Activated T-cell treated with anti-CD3 and anti-CD28 coated beads, Interleukin-2, amount 50 U/mL, for 4 hours (primary cell): ENCODE results near the gene CDK12. TPM values are rescaled to one million over a fixed set of nuclear protein-coding genes. Genes with fewer than 3 reads are reported as not detected.

Experiments used
- ATAC-seq, 2 donors: fragments of 200-7000 bp; cut with Tn5 transposase; one replicate each; pipeline ENCODE4 v1.10.0; 2021
- DNase-seq: peaks from one replicate; pipeline ENCODE4 v3.0.0-alpha.2; 2020
- H3K27me3 Mint-ChIP-seq: one replicate; pipeline ENCODE4 v1.8.0; 2021; ENCODE audit warnings: low read depth, mixed read lengths
- H3K36me3 Mint-ChIP-seq: one replicate; pipeline ENCODE4 v1.8.0; 2022; ENCODE audit warnings: mixed read lengths; ENCODE audit not compliant: insufficient read depth
- H3K4me1 Mint-ChIP-seq: one replicate; pipeline ENCODE4 v1.8.0; 2021; ENCODE audit warnings: low read depth, mixed read lengths
- H3K4me3 Mint-ChIP-seq: one replicate; pipeline ENCODE4 v1.8.0; 2021; ENCODE audit warnings: mild to moderate bottlenecking, moderate library complexity, mixed read lengths
- H3K9me3 Mint-ChIP-seq: one replicate; pipeline ENCODE4 v1.8.0; 2021; ENCODE audit warnings: mixed read lengths
- total RNA-seq, 3 donors: library from RNA; stranded (reverse); gene quantifications; one replicate each; pipeline ENCODE4 v1.2.1, GENCODE V29; 2021

Gene CDK12
- total RNA-seq, 3 donors from 2014 or later, result 94.8 to 99.7 (median 97.7) TPM

- peaks cover 27% of the 10 kb centered on the region for H3K36me3 Mint-ChIP-seq
- H3K4me3 Mint-ChIP-seq, result no peak overlapping the region
- H3K9me3 Mint-ChIP-seq, result no peaks in the 10 kb centered on the region
- DNase-seq (no peak), ATAC-seq (no peak)
- no peaks in the 10 kb centered on the region for H3K4me1 Mint-ChIP-seq
- no peaks in the 10 kb centered on the region for H3K27me3 Mint-ChIP-seq
These were observed 87.4 kb downstream of the CDK12 start for GRCh38 chr17:39548494-39549225.

- no peaks in the 10 kb centered on the region for H3K27me3 Mint-ChIP-seq
- H3K36me3 Mint-ChIP-seq, result peaks cover 31% of the 10 kb centered on the region
- no peaks in the 10 kb centered on the region for H3K9me3 Mint-ChIP-seq
- no peaks in the 10 kb centered on the region for H3K4me1 Mint-ChIP-seq
- DNase-seq (no peak), ATAC-seq (no peak)
- no peak overlapping the region for H3K4me3 Mint-ChIP-seq
These were observed 88.7 kb downstream of the CDK12 start for GRCh38 chr17:39549747-39550573.

GRCh38 chr17:39551879-39552278 lies 90.6 kb downstream of the CDK12 start:
- peaks cover 33% of the 10 kb centered on the region for H3K36me3 Mint-ChIP-seq
- no peaks in the 10 kb centered on the region for H3K9me3 Mint-ChIP-seq
- no peaks in the 10 kb centered on the region for H3K4me1 Mint-ChIP-seq
- H3K27me3 Mint-ChIP-seq, result no peaks in the 10 kb centered on the region
- ATAC-seq (no peak), DNase-seq (no peak)
- no peak overlapping the region for H3K4me3 Mint-ChIP-seq

GRCh38 chr17:39553341-39553945 lies 92.2 kb downstream of the CDK12 start:
- H3K36me3 Mint-ChIP-seq, result peaks cover 42% of the 10 kb centered on the region
- no peak overlapping the region for H3K4me3 Mint-ChIP-seq
- no peak for ATAC-seq
- no peaks in the 10 kb centered on the region for H3K4me1 Mint-ChIP-seq
- no peak for DNase-seq
- no peaks in the 10 kb centered on the region for H3K27me3 Mint-ChIP-seq
- no peaks in the 10 kb centered on the region for H3K9me3 Mint-ChIP-seq

- Mint-ChIP-seq H3K36me3 (peaks cover 47% of the 10 kb centered on the region), H3K4me1 (no peaks in the 10 kb centered on the region), H3K9me3 (no peaks in the 10 kb centered on the region), H3K27me3 (no peaks in the 10 kb centered on the region), H3K4me3 (no peak overlapping the region)
- ATAC-seq (no peak), DNase-seq (no peak)
These were observed 94.1 kb downstream of the CDK12 start for GRCh38 chr17:39555368-39555767.

GRCh38 chr17:39556423-39556822 lies 95.1 kb downstream of the CDK12 start:
- no peaks in the 10 kb centered on the region for H3K9me3 Mint-ChIP-seq
- H3K36me3 Mint-ChIP-seq, result peaks cover 41% of the 10 kb centered on the region
- H3K4me1 Mint-ChIP-seq, result no peaks in the 10 kb centered on the region
- ATAC-seq (no peak), DNase-seq (no peak)
- H3K27me3 Mint-ChIP-seq, result no peaks in the 10 kb centered on the region
- H3K4me3 Mint-ChIP-seq, result no peak overlapping the region

GRCh38 chr17:39562395-39562794 lies 101.1 kb downstream of the CDK12 start:
- no peak for DNase-seq
- no peaks in the 10 kb centered on the region for H3K4me1 Mint-ChIP-seq
- no peaks in the 10 kb centered on the region for H3K27me3 Mint-ChIP-seq
- no peaks in the 10 kb centered on the region for H3K9me3 Mint-ChIP-seq
- no peak overlapping the region for H3K4me3 Mint-ChIP-seq
- ATAC-seq, result no peak
- peaks cover 38% of the 10 kb centered on the region for H3K36me3 Mint-ChIP-seq

- H3K36me3 Mint-ChIP-seq, result peaks cover 38% of the 10 kb centered on the region
- ATAC-seq (no peak), DNase-seq (no peak)
- no peaks in the 10 kb centered on the region for H3K4me1 Mint-ChIP-seq
- H3K4me3 Mint-ChIP-seq, result no peak overlapping the region
- no peaks in the 10 kb centered on the region for H3K27me3 Mint-ChIP-seq
- no peaks in the 10 kb centered on the region for H3K9me3 Mint-ChIP-seq
These were observed 101.7 kb downstream of the CDK12 start for GRCh38 chr17:39562976-39563375.

- ATAC-seq (no peak), DNase-seq (no peak)
- Mint-ChIP-seq H3K27me3 (no peaks in the 10 kb centered on the region), H3K36me3 (peaks cover 43% of the 10 kb centered on the region), H3K9me3 (no peaks in the 10 kb centered on the region), H3K4me1 (no peaks in the 10 kb centered on the region), H3K4me3 (no peak overlapping the region)
These were observed 102.2 kb downstream of the CDK12 start for GRCh38 chr17:39563476-39563875.

GRCh38 chr17:39564211-39564848 lies 103.0 kb downstream of the CDK12 start:
- Mint-ChIP-seq H3K36me3 (peaks cover 49% of the 10 kb centered on the region), H3K4me3 (no peak overlapping the region), H3K9me3 (no peaks in the 10 kb centered on the region), H3K4me1 (no peaks in the 10 kb centered on the region), H3K27me3 (no peaks in the 10 kb centered on the region)
- no peak for DNase-seq
- ATAC-seq, result no peak

- no peak for ATAC-seq
- Mint-ChIP-seq H3K9me3 (peaks cover 4% of the 10 kb centered on the region), H3K36me3 (peaks cover 61% of the 10 kb centered on the region), H3K4me1 (no peaks in the 10 kb centered on the region), H3K27me3 (no peaks in the 10 kb centered on the region), H3K4me3 (no peak overlapping the region)
- DNase-seq, result no peak
These were observed 105.0 kb downstream of the CDK12 start for GRCh38 chr17:39566094-39566850.

GRCh38 chr17:39568702-39569101 lies 107.4 kb downstream of the CDK12 start:
- no peak for ATAC-seq
- no peak for DNase-seq
- peaks cover 64% of the 10 kb centered on the region for H3K36me3 Mint-ChIP-seq
- no peak overlapping the region for H3K4me3 Mint-ChIP-seq
- no peaks in the 10 kb centered on the region for H3K4me1 Mint-ChIP-seq
- H3K27me3 Mint-ChIP-seq, result no peaks in the 10 kb centered on the region
- H3K9me3 Mint-ChIP-seq, result peaks cover 8% of the 10 kb centered on the region

GRCh38 chr17:39569126-39569525 lies 107.8 kb downstream of the CDK12 start:
- Mint-ChIP-seq H3K36me3 (peaks cover 62% of the 10 kb centered on the region), H3K4me1 (peaks cover 3% of the 10 kb centered on the region), H3K4me3 (no peak overlapping the region), H3K27me3 (peaks cover 3% of the 10 kb centered on the region), H3K9me3 (peaks cover 8% of the 10 kb centered on the region)
- ATAC-seq (no peak), DNase-seq (no peak)

GRCh38 chr17:39572121-39572520 lies 110.8 kb downstream of the CDK12 start:
- peaks cover 3% of the 10 kb centered on the region for H3K4me1 Mint-ChIP-seq
- no peak for ATAC-seq
- H3K36me3 Mint-ChIP-seq, result peaks cover 44% of the 10 kb centered on the region
- H3K27me3 Mint-ChIP-seq, result peaks cover 3% of the 10 kb centered on the region
- DNase-seq, result no peak
- peaks cover 8% of the 10 kb centered on the region for H3K9me3 Mint-ChIP-seq
- no peak overlapping the region for H3K4me3 Mint-ChIP-seq
